Activated CD4-positive, alpha-beta memory T cell treated with anti-CD3 and anti-CD28 coated beads for 36 hours (primary cell): ENCODE measurements around the gene SPRYD4. TPM values are rescaled to one million over a fixed set of nuclear protein-coding genes. Genes with fewer than 3 reads are reported as not detected.
A peak's percentile ranks its signal among the peaks of the same experiment; 100 is the strongest.
"Not testable (repeated sequence)": the region's sequence is repeated elsewhere in the genome, so short reads cannot be mapped to it uniquely, and the experiment has no call there.

Source experiments
- CTCF ChIA-PET: fragments of 350-600 bp; sonication (Branson Sonifier 250); formaldehyde crosslinking; loops from one replicate; lab custom pipeline; 2021; ENCODE audit warnings: antibody characterized with exemption, inconsistent platforms; lab: Charles Lee
- POLR2A ChIA-PET: fragments of 350-600 bp; sonication (Branson Sonifier 250); formaldehyde crosslinking; loops from one replicate; lab custom pipeline; 2021; ENCODE audit warnings: antibody characterized with exemption; lab: Charles Lee
- DNase-seq: peaks from one replicate; pipeline ENCODE4 v3.0.0-alpha.2; 2020
- H3K27ac Mint-ChIP-seq: one replicate; pipeline ENCODE4 v1.8.0; 2021; ENCODE audit warnings: mixed read lengths
- H3K27me3 Mint-ChIP-seq: one replicate; pipeline ENCODE4 v1.8.0; 2021; ENCODE audit warnings: mixed read lengths
- H3K36me3 Mint-ChIP-seq: one replicate; pipeline ENCODE4 v1.8.0; 2021; ENCODE audit warnings: mixed read lengths
- H3K4me1 Mint-ChIP-seq: one replicate; pipeline ENCODE4 v1.8.0; 2021; ENCODE audit warnings: low read depth, mixed read lengths
- H3K4me3 Mint-ChIP-seq: one replicate; pipeline ENCODE4 v1.8.0; 2021; ENCODE audit warnings: mild to moderate bottlenecking, mixed read lengths
- H3K9me3 Mint-ChIP-seq: one replicate; pipeline ENCODE4 v1.8.0; 2021; ENCODE audit warnings: mixed read lengths
- intact Hi-C: fragments of 100-400 bp; cut with micrococcal nuclease; formaldehyde crosslinking; loops from one replicate; pipeline ENCODE4 v1.15.1; 2023
- total RNA-seq, 2 experiments: library from RNA; stranded (reverse); gene quantifications; one replicate each; pipeline ENCODE4 v1.2.3, GENCODE V29; 2021

Gene SPRYD4
- total RNA-seq = 1 to 10 TPM; 2.4 to 2.9 TPM

GRCh38 chr12:56468216-56469006 is at the start of gene SPRYD4:
TSS of gene SPRYD4 (plus strand) at chr12:56468578. CDS start at chr12:56468592, 14 bp downstream.
- POLR2A ChIA-PET = interaction anchor here (0.6 to 2.4 kb wide), 3 partner anchors 19 to 109 kb away, joined by 3 to 8 read pairs (median 7); partner anchors contain the start of genes STAT2 and TIMELESS
- Mint-ChIP-seq H3K27me3 (no peaks in the 10 kb centered on the region), H3K9me3 (no peaks in the 10 kb centered on the region), H3K36me3 (peaks cover 11% of the 10 kb centered on the region), H3K4me1 (peaks cover 31% of the 10 kb centered on the region), H3K27ac (peak within 1 kb of the TSS; percentile 96), H3K4me3 (peak within 1 kb of the TSS; percentile 93)
- DNase-seq = peak; percentile 96
- intact Hi-C loops = loop anchor here (1.0 to 5.0 kb wide), 11 partner anchors 19 to 350 kb away; partner anchors contain the start of genes COQ10A, CS, NABP2 and PAN2
- CTCF ChIA-PET = interaction anchor here (0.6 to 1.1 kb wide), 4 partner anchors 19 to 354 kb away, joined by 3 to 5 read pairs (median 4); partner anchors contain the start of gene TIMELESS

GRCh38 chr12:56420411-56420810 is 48.0 kb upstream of the SPRYD4 start:
- intact Hi-C loops = no loop called here
- H3K4me1 Mint-ChIP-seq = no peaks in the 10 kb centered on the region
- no peaks in the 10 kb centered on the region for H3K27me3 Mint-ChIP-seq
- no peaks in the 10 kb centered on the region for H3K9me3 Mint-ChIP-seq
- peaks cover 51% of the 10 kb centered on the region for H3K36me3 Mint-ChIP-seq
- ChIA-PET POLR2A (no interaction called here), CTCF (no interaction called here)
- no peak for DNase-seq
- H3K4me3 Mint-ChIP-seq = no peak overlapping the region
- H3K27ac Mint-ChIP-seq = no peak overlapping the region

GRCh38 chr12:56425193-56425592 is 43.2 kb upstream of the SPRYD4 start:
- DNase-seq = no peak
- Mint-ChIP-seq H3K4me3 (no peak overlapping the region), H3K36me3 (peaks cover 59% of the 10 kb centered on the region), H3K9me3 (no peaks in the 10 kb centered on the region), H3K27me3 (no peaks in the 10 kb centered on the region), H3K27ac (no peak overlapping the region), H3K4me1 (peaks cover 4% of the 10 kb centered on the region)
- intact Hi-C loops = no loop called here
- ChIA-PET CTCF (interaction anchor here (2.2 kb wide), 1 partner anchor 39 kb away, joined by 12 read pairs; no protein-coding TSS in a partner anchor), POLR2A (interaction anchor here (0.7 to 1.4 kb wide), 2 partner anchors 24 to 134 kb away, joined by 3 to 4 read pairs; partner anchors contain the start of gene TIMELESS)

- no peak overlapping the region for H3K27ac Mint-ChIP-seq
- no peaks in the 10 kb centered on the region for H3K9me3 Mint-ChIP-seq
- H3K27me3 Mint-ChIP-seq = no peaks in the 10 kb centered on the region
- no peak overlapping the region for H3K4me3 Mint-ChIP-seq
- no peak for DNase-seq
- CTCF ChIA-PET = interaction anchor here (0.6 to 2.2 kb wide), 2 partner anchors 38 to 176 kb away, joined by 3 to 12 read pairs; no protein-coding TSS in a partner anchor
- peaks cover 55% of the 10 kb centered on the region for H3K36me3 Mint-ChIP-seq
- peaks cover 4% of the 10 kb centered on the region for H3K4me1 Mint-ChIP-seq
- POLR2A ChIA-PET = interaction anchor here (1.4 kb wide), 1 partner anchor 23 kb away, joined by 4 read pairs; the partner anchor contains the start of gene TIMELESS
- intact Hi-C loops = no loop called here
Observed at GRCh38 chr12:56425940-56426438, 42.4 kb upstream of the SPRYD4 start.

GRCh38 chr12:56431288-56431687 is 37.1 kb upstream of the SPRYD4 start:
- CTCF ChIA-PET = no interaction called here
- POLR2A ChIA-PET = no interaction called here
- no peak overlapping the region for H3K4me3 Mint-ChIP-seq
- H3K4me1 Mint-ChIP-seq = no peaks in the 10 kb centered on the region
- peaks cover 32% of the 10 kb centered on the region for H3K36me3 Mint-ChIP-seq
- DNase-seq = no peak
- H3K9me3 Mint-ChIP-seq = no peaks in the 10 kb centered on the region
- intact Hi-C loops = no loop called here
- no peak overlapping the region for H3K27ac Mint-ChIP-seq
- H3K27me3 Mint-ChIP-seq = no peaks in the 10 kb centered on the region

GRCh38 chr12:56431850-56432249 is 36.5 kb upstream of the SPRYD4 start:
- Mint-ChIP-seq H3K4me3 (no peak overlapping the region), H3K4me1 (no peaks in the 10 kb centered on the region), H3K36me3 (peaks cover 31% of the 10 kb centered on the region), H3K27me3 (no peaks in the 10 kb centered on the region), H3K27ac (no peak overlapping the region), H3K9me3 (no peaks in the 10 kb centered on the region)
- ChIA-PET CTCF (interaction anchor here (0.8 kb wide), 1 partner anchor 392 kb away, joined by 3 read pairs; no protein-coding TSS in a partner anchor), POLR2A (no interaction called here)
- intact Hi-C loops = no loop called here
- no peak for DNase-seq

- H3K27ac Mint-ChIP-seq = no peak overlapping the region
- H3K36me3 Mint-ChIP-seq = peaks cover 14% of the 10 kb centered on the region
- H3K9me3 Mint-ChIP-seq = no peaks in the 10 kb centered on the region
- no peaks in the 10 kb centered on the region for H3K4me1 Mint-ChIP-seq
- H3K4me3 Mint-ChIP-seq = no peak overlapping the region
- DNase-seq = no peak
- ChIA-PET CTCF (no interaction called here), POLR2A (no interaction called here)
- intact Hi-C loops = no loop called here
- no peaks in the 10 kb centered on the region for H3K27me3 Mint-ChIP-seq
Observed at GRCh38 chr12:56434828-56435227, 33.5 kb upstream of the SPRYD4 start.

- Mint-ChIP-seq H3K4me3 (no peak overlapping the region), H3K27me3 (no peaks in the 10 kb centered on the region), H3K9me3 (no peaks in the 10 kb centered on the region), H3K4me1 (no peaks in the 10 kb centered on the region), H3K36me3 (no peaks in the 10 kb centered on the region), H3K27ac (no peak overlapping the region)
- ChIA-PET CTCF (no interaction called here), POLR2A (no interaction called here)
- intact Hi-C loops = no loop called here
- no peak for DNase-seq
Observed at GRCh38 chr12:56437430-56438176, 30.8 kb upstream of the SPRYD4 start.

GRCh38 chr12:56443208-56443607 is 25.2 kb upstream of the SPRYD4 start:
- H3K27me3 Mint-ChIP-seq, POLR2A ChIA-PET, H3K27ac Mint-ChIP-seq, H3K9me3 Mint-ChIP-seq, intact Hi-C loops, H3K4me1 Mint-ChIP-seq, DNase-seq, CTCF ChIA-PET, H3K4me3 Mint-ChIP-seq: not testable (repeated sequence)
- peaks cover 20% of the 10 kb centered on the region for H3K36me3 Mint-ChIP-seq

GRCh38 chr12:56448860-56449621 is 19.3 kb upstream of the SPRYD4 start, which contains the start of gene TIMELESS:
TSS of gene TIMELESS (minus strand) at chr12:56449426. CDS start at chr12:56434170, 15,256 bp downstream.
- H3K27me3 Mint-ChIP-seq = no peaks in the 10 kb centered on the region
- peaks cover 18% of the 10 kb centered on the region for H3K4me1 Mint-ChIP-seq
- POLR2A ChIA-PET = interaction anchor here (0.6 to 3.0 kb wide), 15 partner anchors 12 to 697 kb away, joined by 3 to 17 read pairs (median 4); partner anchors contain the start of genes CNPY2, IL23A, RNF41 and SPRYD4
- peak within 1 kb of the TSS; percentile 93 for H3K27ac Mint-ChIP-seq
- H3K36me3 Mint-ChIP-seq = peaks cover 15% of the 10 kb centered on the region
- intact Hi-C loops = loop anchor here (1.0 to 5.0 kb wide), 6 partner anchors 19 to 622 kb away; partner anchors contain the start of genes DNAJC14, IL23A, PAN2 and RPL41
- peak within 1 kb of the TSS; percentile 88 for H3K4me3 Mint-ChIP-seq
- peaks cover 3% of the 10 kb centered on the region for H3K9me3 Mint-ChIP-seq
- DNase-seq = peak; percentile 92
- CTCF ChIA-PET = interaction anchor here (0.7 to 4.9 kb wide), 18 partner anchors 10 to 329 kb away, joined by 3 to 39 read pairs (median 4); partner anchors contain the start of genes CNPY2, CS, RBMS2 and SMARCC2

- intact Hi-C loops = loop anchor here (1.0 to 5.0 kb wide), 6 partner anchors 19 to 622 kb away; partner anchors contain the start of genes DNAJC14, IL23A, PAN2 and RPL41
- DNase-seq = no peak
- CTCF ChIA-PET = interaction anchor here (0.7 to 4.9 kb wide), 13 partner anchors 10 to 330 kb away, joined by 3 to 39 read pairs (median 3); partner anchors contain the start of genes CNPY2, SPRYD4 and STAT2
- Mint-ChIP-seq H3K4me3 (peak overlapping the region; percentile 88), H3K4me1 (peaks cover 18% of the 10 kb centered on the region), H3K27me3 (no peaks in the 10 kb centered on the region), H3K27ac (peak overlapping the region; percentile 93), H3K9me3 (no peaks in the 10 kb centered on the region), H3K36me3 (peaks cover 11% of the 10 kb centered on the region)
- POLR2A ChIA-PET = interaction anchor here (0.6 to 3.0 kb wide), 13 partner anchors 9 to 698 kb away, joined by 3 to 17 read pairs (median 4); partner anchors contain the start of genes CNPY2, IL23A, SPRYD4 and STAT2
Observed at GRCh38 chr12:56449622-56449984, 18.8 kb upstream of the SPRYD4 start.
